ENCODE measurements around the gene XXYLT1.

GRCh38 chr3:195086885-195087284 is 184.1 kb downstream of the XXYLT1 start:
- TF ChIP-seq, protein P1, sequence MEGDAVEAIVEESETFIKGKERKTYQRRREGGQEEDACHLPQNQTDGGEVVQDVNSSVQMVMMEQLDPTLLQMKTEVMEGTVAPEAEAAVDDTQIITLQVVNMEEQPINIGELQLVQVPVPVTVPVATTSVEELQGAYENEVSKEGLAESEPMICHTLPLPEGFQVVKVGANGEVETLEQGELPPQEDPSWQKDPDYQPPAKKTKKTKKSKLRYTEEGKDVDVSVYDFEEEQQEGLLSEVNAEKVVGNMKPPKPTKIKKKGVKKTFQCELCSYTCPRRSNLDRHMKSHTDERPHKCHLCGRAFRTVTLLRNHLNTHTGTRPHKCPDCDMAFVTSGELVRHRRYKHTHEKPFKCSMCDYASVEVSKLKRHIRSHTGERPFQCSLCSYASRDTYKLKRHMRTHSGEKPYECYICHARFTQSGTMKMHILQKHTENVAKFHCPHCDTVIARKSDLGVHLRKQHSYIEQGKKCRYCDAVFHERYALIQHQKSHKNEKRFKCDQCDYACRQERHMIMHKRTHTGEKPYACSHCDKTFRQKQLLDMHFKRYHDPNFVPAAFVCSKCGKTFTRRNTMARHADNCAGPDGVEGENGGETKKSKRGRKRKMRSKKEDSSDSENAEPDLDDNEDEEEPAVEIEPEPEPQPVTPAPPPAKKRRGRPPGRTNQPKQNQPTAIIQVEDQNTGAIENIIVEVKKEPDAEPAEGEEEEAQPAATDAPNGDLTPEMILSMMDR (IDR thresholded peaks at IDR 0.05), result no peak
- no peak for TF ChIP-seq POLR2A (IDR thresholded peaks at IDR 0.05)
